HG03045 (cell line): ENCODE data around the gene HSD17B7.
"Not testable (repeated sequence)": the region's sequence is repeated elsewhere in the genome, so short reads cannot be mapped to it uniquely, and the experiment has no call there.

Experiments
- ATAC-seq: cut with Tn5 transposase; IDR thresholded peaks from one replicate; pipeline ENCODE4 v1.9.1; 2021; ENCODE audit warnings: mild to moderate bottlenecking, moderate library complexity; ENCODE audit not compliant: unreplicated experiment

HSD17B7 gene

GRCh38 chr1:162799995-162800830 is 9.7 kb downstream of the HSD17B7 start:
- not testable (repeated sequence) for ATAC-seq

- ATAC-seq = not testable (repeated sequence)
Measured at GRCh38 chr1:162807503-162807902, 17.0 kb downstream of the HSD17B7 start.

GRCh38 chr1:162812357-162812756 is 21.9 kb downstream of the HSD17B7 start:
- ATAC-seq = not testable (repeated sequence)

GRCh38 chr1:162818136-162818535 is 27.6 kb downstream of the HSD17B7 start:
- ATAC-seq = not testable (repeated sequence)

GRCh38 chr1:162818666-162819065 is 28.2 kb downstream of the HSD17B7 start:
- not testable (repeated sequence) for ATAC-seq

GRCh38 chr1:162822391-162823200 is 32.1 kb downstream of the HSD17B7 start:
- no peak for ATAC-seq

GRCh38 chr1:162823231-162823630 is 32.7 kb downstream of the HSD17B7 start:
- ATAC-seq = no peak

GRCh38 chr1:162823771-162824525 is 33.4 kb downstream of the HSD17B7 start:
- no peak for ATAC-seq

- ATAC-seq = no peak
Measured at GRCh38 chr1:162829268-162829667, 38.8 kb downstream of the HSD17B7 start.

- ATAC-seq = no peak
Measured at GRCh38 chr1:162832470-162832869, 42.0 kb downstream of the HSD17B7 start.

- peak; percentile 77 for ATAC-seq
Measured at GRCh38 chr1:162835157-162835899, 44.8 kb downstream of the HSD17B7 start.

GRCh38 chr1:162838863-162839262 is 48.4 kb downstream of the HSD17B7 start:
- ATAC-seq = no peak

GRCh38 chr1:162840250-162840839 is 49.8 kb downstream of the HSD17B7 start:
- ATAC-seq = no peak

GRCh38 chr1:162844153-162844552 is 53.7 kb downstream of the HSD17B7 start:
- no peak for ATAC-seq

GRCh38 chr1:162846256-162847212 is 56.0 kb downstream of the HSD17B7 start:
- ATAC-seq = no peak

GRCh38 chr1:162847839-162848453 is 57.4 kb downstream of the HSD17B7 start:
- ATAC-seq = no peak

GRCh38 chr1:162849711-162850110 is 59.2 kb downstream of the HSD17B7 start:
- ATAC-seq = no peak

- no peak for ATAC-seq
Measured at GRCh38 chr1:162851341-162851740, 60.8 kb downstream of the HSD17B7 start.
